Activated naive CD8-positive, alpha-beta T cell treated with anti-CD3 and anti-CD28 coated beads for 36 hours (primary cell): ENCODE data around the gene DPP6. TPM values are rescaled to one million over a fixed set of nuclear protein-coding genes. Genes with fewer than 3 reads are reported as not detected.

Source experiments
- DNase-seq: peaks from one replicate; pipeline ENCODE4 v3.0.0; 2021
- H3K27ac Mint-ChIP-seq: one replicate; pipeline ENCODE4 v1.8.0; 2022; ENCODE audit warnings: mild to moderate bottlenecking, moderate library complexity, mixed read lengths
- H3K27me3 Mint-ChIP-seq: one replicate; pipeline ENCODE4 v1.8.0; 2022; ENCODE audit warnings: mild to moderate bottlenecking, mixed read lengths
- H3K36me3 Mint-ChIP-seq: one replicate; pipeline ENCODE4 v1.8.0; 2021; ENCODE audit warnings: mild to moderate bottlenecking, mixed read lengths
- H3K4me1 Mint-ChIP-seq: one replicate; pipeline ENCODE4 v1.8.0; 2021; ENCODE audit warnings: mixed read lengths
- H3K4me3 Mint-ChIP-seq: one replicate; pipeline ENCODE4 v1.8.0; 2022; ENCODE audit warnings: mild to moderate bottlenecking, moderate library complexity, mixed read lengths
- H3K9me3 Mint-ChIP-seq: one replicate; pipeline ENCODE4 v1.8.0; 2022; ENCODE audit warnings: mixed read lengths
- total RNA-seq, 2 experiments: library from RNA; stranded (reverse); gene quantifications; one replicate each; pipeline ENCODE4 v1.2.3, GENCODE V29; 2021

Gene DPP6
- total RNA-seq, 2 experiments from 2014 or later, result not detected

DNA sequence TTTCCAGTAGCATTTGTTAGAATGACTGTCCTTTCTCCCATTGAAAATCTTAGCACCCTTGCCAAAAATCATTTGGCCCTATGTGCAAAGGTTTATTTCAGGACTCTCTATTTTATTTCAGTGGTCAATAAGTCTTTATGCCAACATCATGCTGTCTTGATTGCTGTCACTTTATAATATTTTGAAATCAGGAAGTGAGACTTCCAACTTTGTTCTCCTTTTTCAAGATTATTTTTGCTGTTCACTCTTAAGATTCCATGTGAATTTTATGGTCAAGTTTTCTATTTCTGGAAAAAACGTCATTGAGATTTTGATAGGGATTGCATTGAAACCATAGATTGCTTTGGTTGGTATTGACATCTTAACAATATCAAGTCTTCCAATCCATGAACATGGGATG lies 885.6 kb downstream of the DPP6 start:
- H3K27ac Mint-ChIP-seq, result no peak overlapping the region
- peaks cover 11% of the 10 kb centered on the region for H3K9me3 Mint-ChIP-seq
- H3K4me3 Mint-ChIP-seq, result no peak overlapping the region
- H3K36me3 Mint-ChIP-seq, result peaks cover 33% of the 10 kb centered on the region
- no peaks in the 10 kb centered on the region for H3K27me3 Mint-ChIP-seq
- peaks cover 8% of the 10 kb centered on the region for H3K4me1 Mint-ChIP-seq
- DNase-seq, result no peak

DNA sequence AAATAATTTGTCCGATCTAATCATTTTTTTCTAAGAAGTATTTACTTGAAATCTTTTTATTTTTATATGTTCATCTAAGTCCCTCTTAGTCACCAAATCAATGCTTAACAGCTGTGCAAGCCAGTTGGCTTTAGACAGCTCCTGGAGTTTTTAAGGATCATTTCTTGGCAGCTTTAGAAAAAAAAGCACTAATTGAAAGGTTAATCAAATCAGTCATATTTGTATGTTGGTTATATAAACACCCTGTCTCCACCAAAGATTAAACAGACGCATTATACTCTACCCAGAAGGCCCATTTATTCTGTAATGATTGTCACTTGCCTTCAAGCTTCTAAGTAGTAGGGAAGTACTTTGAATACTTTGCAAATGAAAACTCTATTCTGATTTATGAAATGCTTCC lies 890.5 kb downstream of the DPP6 start:
- Mint-ChIP-seq H3K4me3 (no peak overlapping the region), H3K36me3 (peaks cover 9% of the 10 kb centered on the region), H3K9me3 (no peaks in the 10 kb centered on the region), H3K27ac (no peak overlapping the region), H3K27me3 (no peaks in the 10 kb centered on the region), H3K4me1 (peaks cover 3% of the 10 kb centered on the region)
- DNase-seq, result no peak
